ENCODE results near the gene CBFA2T2. TPM values are rescaled to one million over a fixed set of nuclear protein-coding genes. Genes with fewer than 3 reads are reported as not detected.
A peak's percentile ranks its signal among the peaks of the same experiment; 100 is the strongest.

The CBFA2T2 gene
- total and polyA plus RNA-seq, 2 of the 4 experiments (the other 2 are of a cell fraction): 3.8 to 6.2 TPM

- no peak for ATAC-seq (ENCODE audit: low read depth)
- no CpG with 5 or more reads among the region's 1 CpG for WGBS, 2 experiments (ENCODE audit: extremely low coverage in 2 of 2, insufficient read length in 1 of 2)
- intact Hi-C loops (cut with micrococcal nuclease) (no loop called here), in situ Hi-C loops (cut with MboI; ENCODE audit: low sequenced_read_pairs) (no loop called here), dilution Hi-C loops (cut with HindIII; ENCODE audit: low sequenced_read_pairs, unreplicated experiment) (no loop called here)
- Histone ChIP-seq H3K18ac (ENCODE audit: low read depth, low read length) (no peak overlapping the region), H3K79me1 (ENCODE audit: low read depth in 1 of 2, low read length in 2 of 2) (peaks cover 14 to 30% of the 10 kb centered on the region in 2 experiments), H3K4ac (ENCODE audit: low read depth, low read length) (no peak overlapping the region), H2AK9ac (replicated peaks; ENCODE audit: low read depth, low read length, poor library complexity) (no peak overlapping the region), H3K27ac (ENCODE audit: insufficient read depth, low read length) (no peak overlapping the region), H3K4me3 (ENCODE audit: insufficient read depth, low read depth, low read length) (no peak overlapping the region), H3K9me3 (ENCODE audit: control insufficient read depth, insufficient read depth, low read length) (no peaks in the 10 kb centered on the region), H3K14ac (replicated peaks; ENCODE audit: low read depth, low read length) (0 out of 2 replicates have a peak overlapping the region, but pooled peaks have one; percentile 6), H3K36me3 (ENCODE audit: control insufficient read depth, insufficient read depth, low read length) (no peaks in the 10 kb centered on the region), H2BK20ac (ENCODE audit: low read depth, low read length) (no peak overlapping the region), H3K9ac (ENCODE audit: low read depth, low read length) (no peak overlapping the region), H2BK15ac (ENCODE audit: low read depth, low read length) (no peak overlapping the region), H4K91ac (ENCODE audit: insufficient read depth, low read depth, low read length) (no peak overlapping the region), H2AFZ (replicated peaks; ENCODE audit: low read length, poor library complexity) (no peak overlapping the region), H3K23ac (ENCODE audit: low read depth, low read length) (no peak overlapping the region), H4K20me1 (ENCODE audit: insufficient read depth, low read length) (peaks cover 4% of the 10 kb centered on the region; the same call in 1 of the 2 replicates), H3K56ac (ENCODE audit: extremely low read depth, insufficient read depth, low read length) (no peak overlapping the region), H3K9me1 (ENCODE audit: insufficient read depth, low read length) (0 out of 2 replicates have a peak, but pooled peaks cover 7% of the 10 kb centered on the region), H4K5ac (ENCODE audit: low read depth, low read length) (no peak overlapping the region), H2AK5ac (ENCODE audit: low read depth, low read length) (no peak overlapping the region), H3K27me3 (ENCODE audit: control insufficient read depth, insufficient read depth, low read length) (no peaks in the 10 kb centered on the region), H2BK5ac (ENCODE audit: low read depth, low read length, poor library complexity, severe bottlenecking) (no peak overlapping the region), H3K4me2 (ENCODE audit: low read depth, low read length) (no peak overlapping the region), H3K4me1 (ENCODE audit: control insufficient read depth, insufficient read depth, low read length) (no peaks in the 10 kb centered on the region), H4K8ac (ENCODE audit: low read depth in 2 of 2, low read length in 2 of 2) (no peak overlapping the region), H2BK120ac (ENCODE audit: low read depth, low read length) (no peak overlapping the region)
- BruUV-seq (replicated peaks): no TSS peak
- no peak for TF ChIP-seq MAZ (IDR thresholded peaks at IDR 0.05; ENCODE audit: borderline replicate concordance, low read depth, low read length)
- TF ChIP-seq CEBPB (IDR thresholded peaks at IDR 0.05; ENCODE audit: low read depth, low read length): no peak
- TF ChIP-seq POLR2A (IDR thresholded peaks at IDR 0.05; ENCODE audit: low read depth, low read length): no peak
- TF ChIP-seq NFE2L2 (IDR thresholded peaks at IDR 0.05; ENCODE audit: low read depth, low read length): no peak
- TF ChIP-seq RFX5 (IDR thresholded peaks at IDR 0.05; ENCODE audit: low read depth, low read length): no peak
- no peak for TF ChIP-seq USF2 (IDR thresholded peaks at IDR 0.05; ENCODE audit: low read depth, low read length)
- no peak for TF ChIP-seq MAFK (IDR thresholded peaks at IDR 0.05; ENCODE audit: low read depth, low read length)
- TF ChIP-seq MXI1 (IDR thresholded peaks at IDR 0.05; ENCODE audit: borderline replicate concordance, low read depth, low read length): no peak
- no peak for TF ChIP-seq CTCF (conservative IDR thresholded peaks at IDR 0.05; ENCODE audit: low read depth, low read length)
- TF ChIP-seq RCOR1 (IDR thresholded peaks at IDR 0.05; ENCODE audit: insufficient replicate concordance, low read length): no peak
- no peak for TF ChIP-seq SMC3 (IDR thresholded peaks at IDR 0.05; ENCODE audit: low read depth, low read length)
- no peak for TF ChIP-seq BHLHE40 (IDR thresholded peaks at IDR 0.05; ENCODE audit: low read depth, low read length)
- TF ChIP-seq FOS (IDR thresholded peaks at IDR 0.05; ENCODE audit: low read depth, low read length): no peak
- no peak for TF ChIP-seq CHD1 (IDR thresholded peaks at IDR 0.05; ENCODE audit: low read depth, low read length)
- TF ChIP-seq RAD21 (IDR thresholded peaks at IDR 0.05; ENCODE audit: low read length): no peak
- TF ChIP-seq, protein P1, sequence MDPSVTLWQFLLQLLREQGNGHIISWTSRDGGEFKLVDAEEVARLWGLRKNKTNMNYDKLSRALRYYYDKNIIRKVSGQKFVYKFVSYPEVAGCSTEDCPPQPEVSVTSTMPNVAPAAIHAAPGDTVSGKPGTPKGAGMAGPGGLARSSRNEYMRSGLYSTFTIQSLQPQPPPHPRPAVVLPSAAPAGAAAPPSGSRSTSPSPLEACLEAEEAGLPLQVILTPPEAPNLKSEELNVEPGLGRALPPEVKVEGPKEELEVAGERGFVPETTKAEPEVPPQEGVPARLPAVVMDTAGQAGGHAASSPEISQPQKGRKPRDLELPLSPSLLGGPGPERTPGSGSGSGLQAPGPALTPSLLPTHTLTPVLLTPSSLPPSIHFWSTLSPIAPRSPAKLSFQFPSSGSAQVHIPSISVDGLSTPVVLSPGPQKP (IDR thresholded peaks at IDR 0.05; ENCODE audit: borderline replicate concordance, low read depth, low read length): no peak
- ChIA-PET CTCF (no interaction called here), POLR2A (ENCODE audit: unreplicated experiment) (no interaction called here)
- peak; percentile 69 for DNase-seq
Measured at GRCh38 chr20:33578510-33578909, 88.6 kb downstream of the CBFA2T2 start.

Measured in IMR-90 (cell line).